ENCODE data around the gene APBB2. TPM values are rescaled to one million over a fixed set of nuclear protein-coding genes. Genes with fewer than 3 reads are reported as not detected.

The APBB2 gene
- total RNA-seq, 2 donors from 2014 or later: 37.3 to 75.3 TPM

DNA sequence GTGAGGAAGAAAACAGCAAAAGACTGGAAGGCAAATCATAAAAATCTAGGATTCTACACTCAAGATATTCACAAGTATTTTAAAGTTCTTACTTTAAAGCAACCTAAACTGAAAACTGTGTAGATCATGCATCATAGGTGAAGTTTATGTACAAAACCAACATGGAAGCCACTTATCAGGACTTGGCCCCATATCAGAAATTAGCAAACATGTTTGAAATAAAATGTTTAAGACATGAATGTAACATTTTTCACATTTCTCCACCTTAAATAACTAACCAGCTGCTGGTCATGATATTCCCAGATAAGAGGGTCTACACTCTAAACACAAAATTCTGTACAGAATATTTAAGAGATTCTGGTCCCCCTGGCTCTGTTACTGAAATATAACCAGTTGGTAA lies 38.5 kb downstream of the APBB2 start:
- peak overlapping the region in 1 of 2 donors; percentile 44 for H3K27ac ChIP-seq
- H3K36me3 ChIP-seq: no peaks in the 10 kb centered on the region
- no peaks in the 10 kb centered on the region for H3K27me3 ChIP-seq
- no peak for DNase-seq (ENCODE audit: low spot score)
- peaks cover 0 to 45% of the 10 kb centered on the region in 2 donors for H3K4me1 ChIP-seq
- no peaks in the 10 kb centered on the region for H3K9me3 ChIP-seq
- TF ChIP-seq, protein P1, sequence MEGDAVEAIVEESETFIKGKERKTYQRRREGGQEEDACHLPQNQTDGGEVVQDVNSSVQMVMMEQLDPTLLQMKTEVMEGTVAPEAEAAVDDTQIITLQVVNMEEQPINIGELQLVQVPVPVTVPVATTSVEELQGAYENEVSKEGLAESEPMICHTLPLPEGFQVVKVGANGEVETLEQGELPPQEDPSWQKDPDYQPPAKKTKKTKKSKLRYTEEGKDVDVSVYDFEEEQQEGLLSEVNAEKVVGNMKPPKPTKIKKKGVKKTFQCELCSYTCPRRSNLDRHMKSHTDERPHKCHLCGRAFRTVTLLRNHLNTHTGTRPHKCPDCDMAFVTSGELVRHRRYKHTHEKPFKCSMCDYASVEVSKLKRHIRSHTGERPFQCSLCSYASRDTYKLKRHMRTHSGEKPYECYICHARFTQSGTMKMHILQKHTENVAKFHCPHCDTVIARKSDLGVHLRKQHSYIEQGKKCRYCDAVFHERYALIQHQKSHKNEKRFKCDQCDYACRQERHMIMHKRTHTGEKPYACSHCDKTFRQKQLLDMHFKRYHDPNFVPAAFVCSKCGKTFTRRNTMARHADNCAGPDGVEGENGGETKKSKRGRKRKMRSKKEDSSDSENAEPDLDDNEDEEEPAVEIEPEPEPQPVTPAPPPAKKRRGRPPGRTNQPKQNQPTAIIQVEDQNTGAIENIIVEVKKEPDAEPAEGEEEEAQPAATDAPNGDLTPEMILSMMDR (IDR thresholded peaks at IDR 0.05): no peak
- H3K4me3 ChIP-seq: no peak overlapping the region

DNA sequence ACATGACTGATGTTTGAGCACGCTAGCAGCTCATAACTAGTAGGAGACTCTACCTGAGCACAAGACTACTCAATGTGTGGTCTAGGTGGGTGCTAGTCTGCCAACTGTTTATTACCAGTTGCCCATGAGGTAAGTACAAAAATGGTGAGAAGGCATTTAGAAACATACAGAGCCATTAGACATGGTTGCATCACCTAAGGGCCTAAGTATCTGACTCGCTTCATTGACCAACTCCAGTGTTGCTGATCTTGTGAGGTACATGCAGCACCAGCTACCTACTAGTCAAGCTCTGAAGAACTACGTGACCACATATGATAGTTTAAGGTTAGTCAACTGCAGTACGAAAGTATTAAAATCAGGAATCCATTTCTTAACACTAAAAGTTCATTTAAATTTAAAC lies 39.9 kb downstream of the APBB2 start:
- TF ChIP-seq, protein P1 (IDR thresholded peaks at IDR 0.05): no peak
- Histone ChIP-seq H3K4me1 (peaks cover 0 to 49% of the 10 kb centered on the region in 2 donors), H3K27me3 (no peaks in the 10 kb centered on the region), H3K9me3 (no peaks in the 10 kb centered on the region), H3K27ac (no peak overlapping the region), H3K4me3 (no peak overlapping the region), H3K36me3 (no peaks in the 10 kb centered on the region)
- DNase-seq (ENCODE audit: low spot score): no peak

DNA sequence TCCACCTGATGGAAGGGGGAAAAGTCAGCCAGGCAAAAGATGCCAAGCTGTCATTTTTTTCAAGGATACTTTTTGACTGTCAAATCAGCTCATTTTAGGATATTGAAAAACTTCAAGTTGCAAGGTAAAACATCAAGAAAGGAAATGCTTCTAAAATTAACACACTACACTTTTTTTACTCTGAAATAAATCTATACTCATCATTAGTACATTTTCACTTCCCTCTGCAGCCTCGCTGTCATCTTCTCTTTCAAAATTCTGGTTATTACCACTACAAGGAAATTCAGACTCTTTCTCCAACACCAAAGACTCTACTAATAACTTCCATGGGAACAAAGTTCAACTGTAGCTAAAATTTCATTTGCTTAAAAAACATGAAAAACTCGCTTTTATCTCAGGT lies 41.6 kb downstream of the APBB2 start:
- no peaks in the 10 kb centered on the region for H3K36me3 ChIP-seq
- no peaks in the 10 kb centered on the region for H3K27me3 ChIP-seq
- DNase-seq (ENCODE audit: low spot score): no peak
- no peak overlapping the region for H3K27ac ChIP-seq
- H3K4me1 ChIP-seq: peaks cover 0 to 38% of the 10 kb centered on the region in 2 donors
- H3K4me3 ChIP-seq: no peak overlapping the region
- TF ChIP-seq, protein P1 (IDR thresholded peaks at IDR 0.05): no peak
- H3K9me3 ChIP-seq: no peaks in the 10 kb centered on the region

DNA sequence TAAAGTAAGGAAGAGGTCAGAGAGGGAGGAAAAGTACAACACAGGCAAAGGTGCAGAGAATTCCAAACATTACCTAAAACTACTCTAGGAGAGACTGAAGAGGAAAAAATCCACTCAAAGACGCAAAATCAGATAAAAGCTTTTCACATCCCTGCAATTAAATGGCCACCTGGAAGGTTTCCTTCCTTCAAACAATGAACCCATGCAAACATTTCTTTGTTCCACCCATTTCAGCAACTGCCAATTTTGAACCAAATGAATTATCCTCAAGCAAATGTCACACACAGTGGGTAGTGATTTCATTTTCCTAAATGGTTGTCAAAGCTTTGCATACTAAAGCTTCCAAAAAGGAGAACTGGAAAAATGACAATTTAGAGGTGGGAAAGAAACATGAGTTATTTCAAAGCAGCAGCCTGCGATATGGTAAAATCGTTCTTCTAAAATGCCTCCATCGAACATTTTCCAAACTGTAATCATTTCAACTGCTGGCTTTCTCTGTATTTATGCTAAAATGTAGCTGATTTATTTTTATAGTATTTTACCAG lies 45.0 kb downstream of the APBB2 start:
- Histone ChIP-seq H3K4me3 (no peak overlapping the region), H3K9me3 (no peaks in the 10 kb centered on the region), H3K36me3 (no peaks in the 10 kb centered on the region), H3K27me3 (no peaks in the 10 kb centered on the region), H3K4me1 (peaks cover 0 to 17% of the 10 kb centered on the region in 2 donors), H3K27ac (no peak overlapping the region)
- no peak for DNase-seq (ENCODE audit: low spot score)
- TF ChIP-seq, protein P1 (IDR thresholded peaks at IDR 0.05): no peak

DNA sequence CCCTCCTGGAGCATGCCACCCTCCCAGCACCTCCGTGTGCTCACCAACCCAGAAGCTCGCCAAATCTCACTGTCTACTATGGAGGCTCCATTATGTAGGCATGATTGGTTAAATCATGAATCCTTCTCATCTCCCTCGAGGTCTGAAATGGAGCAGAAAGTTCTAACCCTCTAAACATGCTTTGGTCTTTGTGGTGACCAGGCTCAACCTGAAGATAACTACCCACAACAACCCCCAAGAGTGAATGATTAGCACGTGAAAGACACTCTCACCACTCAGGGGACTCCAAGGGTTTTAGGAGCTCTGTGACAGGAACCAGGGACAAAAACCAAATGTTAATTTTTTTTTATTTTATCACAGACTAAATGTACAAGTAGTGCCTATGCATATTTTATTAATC lies 47.2 kb downstream of the APBB2 start:
- Histone ChIP-seq H3K4me3 (no peak overlapping the region), H3K4me1 (peaks cover 0 to 17% of the 10 kb centered on the region in 2 donors), H3K36me3 (no peaks in the 10 kb centered on the region), H3K27ac (no peak overlapping the region), H3K9me3 (no peaks in the 10 kb centered on the region), H3K27me3 (no peaks in the 10 kb centered on the region)
- TF ChIP-seq, protein P1 (IDR thresholded peaks at IDR 0.05): no peak
- no peak for DNase-seq (ENCODE audit: low spot score)

DNA sequence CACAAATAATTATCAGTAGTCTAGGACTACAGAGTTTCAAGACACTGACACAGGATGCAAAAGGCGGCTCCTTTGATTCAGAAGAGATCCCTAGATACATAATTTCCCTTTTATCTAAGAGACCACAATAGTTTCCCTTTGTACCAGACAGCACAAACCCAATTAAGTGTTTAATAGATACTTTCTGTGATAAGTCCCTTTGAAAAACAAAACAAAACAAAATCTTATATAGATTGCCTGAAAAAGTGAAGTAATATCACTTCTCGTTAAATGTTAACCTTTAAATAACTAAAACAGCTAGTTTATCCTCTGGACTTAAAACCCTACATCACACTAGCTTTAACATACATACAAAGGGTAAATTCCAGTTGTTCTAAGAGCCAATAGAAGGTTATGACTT lies 49.9 kb downstream of the APBB2 start:
- TF ChIP-seq, protein P1 (IDR thresholded peaks at IDR 0.05): no peak
- Histone ChIP-seq H3K27me3 (no peaks in the 10 kb centered on the region), H3K27ac (no peak overlapping the region), H3K36me3 (no peaks in the 10 kb centered on the region), H3K4me3 (no peak overlapping the region), H3K4me1 (peaks cover 0 to 14% of the 10 kb centered on the region in 2 donors), H3K9me3 (no peaks in the 10 kb centered on the region)
- no peak for DNase-seq (ENCODE audit: low spot score)

All from right atrium auricular region (tissue), 2 donors.